HCT116 (cell line): ENCODE results near the gene KANSL1. TPM values are rescaled to one million over a fixed set of nuclear protein-coding genes. Genes with fewer than 3 reads are reported as not detected.

Experiments
- ATAC-seq: fragments of 200-7000 bp; cut with Tn5 transposase; 2 replicates; pipeline ENCODE4 v1.9.1; 2020; ENCODE audit warnings: mild to moderate bottlenecking, moderate library complexity
- BruUV-seq: library from RNA; stranded (reverse); fragments of 400-500 nt; replicated peaks from 2 replicates; lab custom pipeline; 2021; lab: Mats Ljungman, UMichigan
- CTCF ChIA-PET: fragments of 300-600 bp; sonication (Branson Sonifier 250); formaldehyde crosslinking; loops from one replicate; lab custom pipeline; 2021; ENCODE audit warnings: antibody characterized with exemption; lab: Charles Lee
- POLR2A ChIA-PET: fragments of 300-600, 350-600 bp; sonication (Branson Sonifier 250); formaldehyde crosslinking; loops from one replicate; lab custom pipeline; 2021; ENCODE audit warnings: antibody characterized with exemption; lab: Charles Lee
- RAD21 ChIA-PET, 2 experiments: fragments of 300-600 bp; sonication (Branson Sonifier 250); formaldehyde crosslinking; loops; one replicate each; lab custom pipeline; 2023; ENCODE audit warnings: low total read pairs in 2 of 2; ENCODE audit not compliant: uncharacterized antibody in 2 of 2, unreplicated experiment in 2 of 2, low non-redundant PET in 1 of 2; lab: Charles Lee
- DNase-seq: peaks from one replicate; pipeline ENCODE4 v3.0.0-alpha.2; 2010; ENCODE audit warnings: low read depth, low spot score
- H2AFZ ChIP-seq: fragments of 200-600 bp; shearing (Covaris generic), sonication (generic); 2 replicates; pipeline ENCODE4 v1.6.1; 2017; ENCODE audit warnings: low read depth, mixed run types, mixed read lengths, antibody characterized with exemption, low read length; ENCODE audit not compliant: poor library complexity, severe bottlenecking
- H3K27ac ChIP-seq: 2 replicates; pipeline ENCODE4 v1.5.1; 2012; ENCODE audit warnings: low read depth, low read length
- H3K27me3 ChIP-seq: fragments of 200-600 bp; sonication (generic); 2 replicates; pipeline ENCODE4 v1.6.1; 2016; ENCODE audit warnings: mixed run types, low read length, mixed read lengths; ENCODE audit not compliant: insufficient read depth
- H3K36me3 ChIP-seq, 2 experiments: fragments of 200-500 bp in 1 of 2; fragments of 200-600 bp in 1 of 2; sonication (Bioruptor generic) in 1 of 2; sonication (generic) in 1 of 2; 2 replicates each; pipeline versions ENCODE4 v1.5.1 to v1.6.1; 2014 to 2016; ENCODE audit warnings: low read length in 2 of 2, inconsistent platforms in 1 of 2, mixed read lengths in 1 of 2, mixed run types in 1 of 2; ENCODE audit not compliant: insufficient read depth in 2 of 2, control insufficient read depth in 1 of 2
- H3K4me1 ChIP-seq, 2 experiments: fragments of 200-600 bp in 1 of 2; sonication (generic) in 1 of 2; 2 replicates each; pipeline versions ENCODE4 v1.5.1 to v1.6.1; 2012 to 2017; ENCODE audit warnings: low read length in 2 of 2, inconsistent platforms in 1 of 2, mild to moderate bottlenecking in 1 of 2, mixed read lengths in 1 of 2, mixed run types in 1 of 2, moderate library complexity in 1 of 2; ENCODE audit not compliant: insufficient read depth in 2 of 2, control insufficient read depth in 1 of 2
- H3K4me2 ChIP-seq: fragments of 200-600 bp; sonication (generic); 2 replicates; pipeline ENCODE4 v1.6.1; 2017; ENCODE audit warnings: mixed run types, low read length, mixed read lengths
- H3K4me3 ChIP-seq, 2 experiments: fragments of 200-600 bp in 1 of 2; sonication (generic) in 1 of 2; replicated peaks in 1 of 2; 2 replicates each; pipeline ENCODE4 v1.5.1; 2011 to 2016; ENCODE audit warnings: low read length in 2 of 2, control low read depth in 1 of 2, low read depth in 1 of 2, mild to moderate bottlenecking in 1 of 2, mixed read lengths in 1 of 2, mixed run types in 1 of 2
- H3K79me2 ChIP-seq: fragments of 200-600 bp; sonication (generic); 2 replicates; pipeline ENCODE4 v1.6.1; 2017; ENCODE audit warnings: mild to moderate bottlenecking, mixed run types, low read length, moderate library complexity, mixed read lengths; ENCODE audit not compliant: insufficient read depth
- H3K9ac ChIP-seq: fragments of 200-600 bp; sonication (generic); 2 replicates; pipeline ENCODE4 v1.6.1; 2016; ENCODE audit warnings: low read length, mixed read lengths
- H3K9me2 ChIP-seq: fragments of 200-600 bp; sonication (generic), shearing (Covaris generic); 2 replicates; pipeline ENCODE4 v1.6.1; 2017; ENCODE audit warnings: mixed run types, mild to moderate bottlenecking, moderate library complexity; ENCODE audit not compliant: insufficient read depth
- H3K9me3 ChIP-seq, 2 experiments: fragments of 200-500 bp in 1 of 2; fragments of 200-600 bp in 1 of 2; sonication (Bioruptor generic) in 1 of 2; sonication (generic) in 1 of 2; 2 replicates each; pipeline ENCODE4 v1.6.1; 2014 to 2017; ENCODE audit warnings: low read length in 2 of 2, mixed read lengths in 2 of 2, inconsistent platforms in 1 of 2, low read depth in 1 of 2, mild to moderate bottlenecking in 1 of 2, mixed run types in 1 of 2, moderate library complexity in 1 of 2; ENCODE audit not compliant: control insufficient read depth in 1 of 2, insufficient read depth in 1 of 2
- H4K20me1 ChIP-seq: fragments of 200-600 bp; sonication (generic), shearing (Covaris generic); 2 replicates; pipeline ENCODE4 v1.6.1; 2017; ENCODE audit warnings: mixed run types, mild to moderate bottlenecking, moderate library complexity; ENCODE audit not compliant: insufficient read depth
- CBX3 ChIP-seq: IDR thresholded peaks from 2 replicates; pipeline ENCODE4 v1.6.1; 2012; ENCODE audit warnings: low read depth
- CEBPB ChIP-seq: IDR thresholded peaks from 2 replicates; pipeline ENCODE4 v1.6.1; 2012; ENCODE audit warnings: low read depth
- EGR1 ChIP-seq: IDR thresholded peaks from 2 replicates; pipeline ENCODE4 v1.6.1; 2012; ENCODE audit warnings: low read depth
- JUND ChIP-seq: IDR thresholded peaks from 2 replicates; pipeline ENCODE4 v1.6.1; 2012
- RAD21 ChIP-seq: IDR thresholded peaks from 2 replicates; pipeline ENCODE4 v1.6.1; 2012; ENCODE audit warnings: low read depth, mild to moderate bottlenecking
- SP1 ChIP-seq: IDR thresholded peaks from 2 replicates; pipeline ENCODE4 v1.6.1; 2012; ENCODE audit warnings: low read depth
- TCF7L2 ChIP-seq: IDR thresholded peaks from 2 replicates; pipeline ENCODE4 v1.7.0; 2011; ENCODE audit warnings: borderline replicate concordance, inconsistent platforms; ENCODE audit not compliant: insufficient read depth, insufficient read length; ENCODE audit errors: extremely low read depth
- ZFX ChIP-seq: fragments of 450-650 bp; IDR thresholded peaks from 2 replicates; pipeline ENCODE4 v1.6.1; 2017
- ZNF274 ChIP-seq: fragments of 200-500 bp; sonication (Bioruptor generic); IDR thresholded peaks from 2 replicates; pipeline ENCODE4 v1.6.1; 2014; ENCODE audit warnings: mild to moderate bottlenecking, low read depth, low read length, inconsistent platforms
- intact Hi-C: fragments of 100-400 bp; cut with micrococcal nuclease; formaldehyde crosslinking; loops from 2 replicates; pipeline ENCODE4 v1.10.0; 2022
- total RNA-seq: library from RNA; stranded (reverse); gene quantifications from one replicate; pipeline ENCODE4 v1.2.1, GENCODE V29; 2021; ENCODE audit not compliant: unreplicated experiment
- TF ChIP-seq, protein P1 (sequence below): IDR thresholded peaks from 2 replicates; pipeline ENCODE4 v1.6.1; 2012; ENCODE audit warnings: low read depth
- TF ChIP-seq, protein P2 (sequence below): IDR thresholded peaks from 2 replicates; pipeline ENCODE4 v1.6.1; 2011; ENCODE audit warnings: mild to moderate bottlenecking, low read length, moderate library complexity; ENCODE audit not compliant: insufficient replicate concordance; ENCODE audit errors: extremely low read depth
- TF ChIP-seq, protein P3 (sequence below), 3 experiments: fragments of 200-600 bp in 1 of 3; sonication (generic) in 1 of 3; IDR thresholded peaks in 2 of 3; conservative IDR thresholded peaks in 1 of 3; 2 replicates each; pipeline ENCODE4 v1.5.1; 2012 to 2017; ENCODE audit warnings: low read depth in 2 of 3, low read length in 2 of 3, antibody characterized with exemption in 1 of 3, borderline replicate concordance in 1 of 3, control low read depth in 1 of 3, mild to moderate bottlenecking in 1 of 3, mixed read lengths in 1 of 3, mixed run types in 1 of 3, moderate library complexity in 1 of 3; ENCODE audit not compliant: insufficient read depth in 1 of 3
- TF ChIP-seq, protein P4 (sequence below): IDR thresholded peaks from 2 replicates; pipeline ENCODE4 v1.6.1; 2012

Gene KANSL1
- total RNA-seq, 1 experiment from 2014 or later: 77.5 TPM

DNA sequence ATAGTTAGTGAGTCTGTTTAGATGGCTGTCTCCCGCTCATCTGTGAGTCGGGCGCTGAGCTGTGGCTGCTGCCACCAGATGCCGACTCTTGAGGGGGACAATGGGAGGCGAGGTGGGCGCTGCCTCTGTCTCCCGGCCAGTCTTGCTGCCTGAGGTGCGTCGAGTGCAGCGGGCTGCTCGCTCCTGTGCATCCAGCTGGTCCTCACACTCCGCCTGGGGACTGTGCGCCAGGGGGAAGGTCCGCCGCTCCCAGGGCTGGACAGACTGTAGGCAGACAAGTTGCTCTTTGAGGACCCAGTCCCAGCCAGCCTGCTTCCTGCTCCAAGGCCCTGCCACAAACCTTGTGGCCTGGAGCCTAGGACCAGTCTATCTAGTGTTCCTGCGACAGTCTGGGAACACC, 161.8 kb downstream of the KANSL1 start:
- Histone ChIP-seq H3K36me3 (peaks cover 50 to 52% of the 10 kb centered on the region in 2 experiments), H3K79me2 (no peaks in the 10 kb centered on the region), H3K27ac (no peak overlapping the region), H3K9me2 (no peaks in the 10 kb centered on the region), H3K27me3 (no peaks in the 10 kb centered on the region), H3K4me1 (no peaks in the 10 kb centered on the region), H3K4me3 (no peak overlapping the region), H4K20me1 (no peaks in the 10 kb centered on the region; the same call in 1 of the 2 replicates), H2AFZ (no peak overlapping the region), H3K4me2 (no peak overlapping the region), H3K9ac (no peak overlapping the region), H3K9me3 (no peaks in the 10 kb centered on the region)
- ATAC-seq: no peak
- CTCF ChIA-PET: interaction anchor here (5.5 kb wide), 1 partner anchor 13 kb away, joined by 28 read pairs; no protein-coding TSS in a partner anchor
- no peak for DNase-seq
- RAD21 ChIA-PET: no interaction called here
- no peak for TF ChIP-seq ZNF274
- TF ChIP-seq CEBPB: no peak
- intact Hi-C loops: no loop called here
- POLR2A ChIA-PET: no interaction called here
- no TSS peak for BruUV-seq

DNA sequence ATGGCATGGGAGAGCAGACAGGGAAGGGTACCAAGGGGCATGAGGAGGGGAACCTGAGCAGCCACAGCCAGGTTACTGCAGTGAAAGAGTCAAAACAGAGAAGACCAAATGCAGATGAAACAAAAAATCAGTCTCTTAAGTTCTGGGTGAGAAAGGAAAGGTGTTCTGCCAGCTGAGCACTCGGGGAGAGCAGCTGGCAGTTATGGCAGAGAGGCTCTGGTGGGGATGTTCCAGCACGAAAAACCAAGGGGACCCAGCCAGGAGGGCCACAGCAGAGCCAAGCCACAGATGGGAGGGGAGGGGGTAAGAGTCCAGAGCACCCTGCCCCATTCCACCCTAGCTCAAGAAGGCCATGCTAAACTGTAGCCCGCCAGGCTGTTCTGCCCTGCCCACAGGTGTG, 162.5 kb downstream of the KANSL1 start:
- no peaks in the 10 kb centered on the region for H3K4me1 ChIP-seq
- POLR2A ChIA-PET: no interaction called here
- H3K4me3 ChIP-seq: no peak overlapping the region
- no peak overlapping the region for H3K9ac ChIP-seq
- ATAC-seq (no peak), DNase-seq (no peak)
- no peaks in the 10 kb centered on the region for H3K9me2 ChIP-seq
- CTCF ChIA-PET: no interaction called here
- intact Hi-C loops: no loop called here
- no peaks in the 10 kb centered on the region; the same call in 1 of the 2 replicates for H4K20me1 ChIP-seq
- no peaks in the 10 kb centered on the region for H3K27me3 ChIP-seq
- H2AFZ ChIP-seq: no peak overlapping the region
- no peaks in the 10 kb centered on the region for H3K9me3 ChIP-seq
- no peak overlapping the region for H3K4me2 ChIP-seq
- BruUV-seq: TSS peak; percentile 1
- no peak overlapping the region for H3K27ac ChIP-seq
- RAD21 ChIA-PET: no interaction called here
- H3K36me3 ChIP-seq: peaks cover 45 to 47% of the 10 kb centered on the region in 2 experiments
- no peaks in the 10 kb centered on the region for H3K79me2 ChIP-seq
- TF ChIP-seq EGR1 (no peak), RAD21 (no peak), JUND (no peak), ZFX (no peak; the same call in 1 of the 2 replicates), TCF7L2 (no peak), CEBPB (no peak), CBX3 (no peak), SP1 (no peak)
- TF ChIP-seq, protein P1, sequence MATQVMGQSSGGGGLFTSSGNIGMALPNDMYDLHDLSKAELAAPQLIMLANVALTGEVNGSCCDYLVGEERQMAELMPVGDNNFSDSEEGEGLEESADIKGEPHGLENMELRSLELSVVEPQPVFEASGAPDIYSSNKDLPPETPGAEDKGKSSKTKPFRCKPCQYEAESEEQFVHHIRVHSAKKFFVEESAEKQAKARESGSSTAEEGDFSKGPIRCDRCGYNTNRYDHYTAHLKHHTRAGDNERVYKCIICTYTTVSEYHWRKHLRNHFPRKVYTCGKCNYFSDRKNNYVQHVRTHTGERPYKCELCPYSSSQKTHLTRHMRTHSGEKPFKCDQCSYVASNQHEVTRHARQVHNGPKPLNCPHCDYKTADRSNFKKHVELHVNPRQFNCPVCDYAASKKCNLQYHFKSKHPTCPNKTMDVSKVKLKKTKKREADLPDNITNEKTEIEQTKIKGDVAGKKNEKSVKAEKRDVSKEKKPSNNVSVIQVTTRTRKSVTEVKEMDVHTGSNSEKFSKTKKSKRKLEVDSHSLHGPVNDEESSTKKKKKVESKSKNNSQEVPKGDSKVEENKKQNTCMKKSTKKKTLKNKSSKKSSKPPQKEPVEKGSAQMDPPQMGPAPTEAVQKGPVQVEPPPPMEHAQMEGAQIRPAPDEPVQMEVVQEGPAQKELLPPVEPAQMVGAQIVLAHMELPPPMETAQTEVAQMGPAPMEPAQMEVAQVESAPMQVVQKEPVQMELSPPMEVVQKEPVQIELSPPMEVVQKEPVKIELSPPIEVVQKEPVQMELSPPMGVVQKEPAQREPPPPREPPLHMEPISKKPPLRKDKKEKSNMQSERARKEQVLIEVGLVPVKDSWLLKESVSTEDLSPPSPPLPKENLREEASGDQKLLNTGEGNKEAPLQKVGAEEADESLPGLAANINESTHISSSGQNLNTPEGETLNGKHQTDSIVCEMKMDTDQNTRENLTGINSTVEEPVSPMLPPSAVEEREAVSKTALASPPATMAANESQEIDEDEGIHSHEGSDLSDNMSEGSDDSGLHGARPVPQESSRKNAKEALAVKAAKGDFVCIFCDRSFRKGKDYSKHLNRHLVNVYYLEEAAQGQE: no peak
- TF ChIP-seq, protein P2, sequence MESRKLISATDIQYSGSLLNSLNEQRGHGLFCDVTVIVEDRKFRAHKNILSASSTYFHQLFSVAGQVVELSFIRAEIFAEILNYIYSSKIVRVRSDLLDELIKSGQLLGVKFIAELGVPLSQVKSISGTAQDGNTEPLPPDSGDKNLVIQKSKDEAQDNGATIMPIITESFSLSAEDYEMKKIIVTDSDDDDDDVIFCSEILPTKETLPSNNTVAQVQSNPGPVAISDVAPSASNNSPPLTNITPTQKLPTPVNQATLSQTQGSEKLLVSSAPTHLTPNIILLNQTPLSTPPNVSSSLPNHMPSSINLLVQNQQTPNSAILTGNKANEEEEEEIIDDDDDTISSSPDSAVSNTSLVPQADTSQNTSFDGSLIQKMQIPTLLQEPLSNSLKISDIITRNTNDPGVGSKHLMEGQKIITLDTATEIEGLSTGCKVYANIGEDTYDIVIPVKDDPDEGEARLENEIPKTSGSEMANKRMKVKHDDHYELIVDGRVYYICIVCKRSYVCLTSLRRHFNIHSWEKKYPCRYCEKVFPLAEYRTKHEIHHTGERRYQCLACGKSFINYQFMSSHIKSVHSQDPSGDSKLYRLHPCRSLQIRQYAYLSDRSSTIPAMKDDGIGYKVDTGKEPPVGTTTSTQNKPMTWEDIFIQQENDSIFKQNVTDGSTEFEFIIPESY: no peak
- TF ChIP-seq, protein P3, sequence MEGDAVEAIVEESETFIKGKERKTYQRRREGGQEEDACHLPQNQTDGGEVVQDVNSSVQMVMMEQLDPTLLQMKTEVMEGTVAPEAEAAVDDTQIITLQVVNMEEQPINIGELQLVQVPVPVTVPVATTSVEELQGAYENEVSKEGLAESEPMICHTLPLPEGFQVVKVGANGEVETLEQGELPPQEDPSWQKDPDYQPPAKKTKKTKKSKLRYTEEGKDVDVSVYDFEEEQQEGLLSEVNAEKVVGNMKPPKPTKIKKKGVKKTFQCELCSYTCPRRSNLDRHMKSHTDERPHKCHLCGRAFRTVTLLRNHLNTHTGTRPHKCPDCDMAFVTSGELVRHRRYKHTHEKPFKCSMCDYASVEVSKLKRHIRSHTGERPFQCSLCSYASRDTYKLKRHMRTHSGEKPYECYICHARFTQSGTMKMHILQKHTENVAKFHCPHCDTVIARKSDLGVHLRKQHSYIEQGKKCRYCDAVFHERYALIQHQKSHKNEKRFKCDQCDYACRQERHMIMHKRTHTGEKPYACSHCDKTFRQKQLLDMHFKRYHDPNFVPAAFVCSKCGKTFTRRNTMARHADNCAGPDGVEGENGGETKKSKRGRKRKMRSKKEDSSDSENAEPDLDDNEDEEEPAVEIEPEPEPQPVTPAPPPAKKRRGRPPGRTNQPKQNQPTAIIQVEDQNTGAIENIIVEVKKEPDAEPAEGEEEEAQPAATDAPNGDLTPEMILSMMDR (IDR thresholded peaks at IDR 0.05 in 2 of 3, conservative IDR thresholded peaks at IDR 0.05 in 1 of 3; ENCODE audit: borderline replicate concordance in 1 of 3, insufficient read depth in 1 of 3, low read depth in 2 of 3, low read length in 2 of 3): no peak
- TF ChIP-seq, protein P4, sequence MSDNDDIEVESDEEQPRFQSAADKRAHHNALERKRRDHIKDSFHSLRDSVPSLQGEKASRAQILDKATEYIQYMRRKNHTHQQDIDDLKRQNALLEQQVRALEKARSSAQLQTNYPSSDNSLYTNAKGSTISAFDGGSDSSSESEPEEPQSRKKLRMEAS: no peak
